Endothelial cell of coronary artery (primary cell): ENCODE measurements around the gene CADPS2. TPM values are rescaled to one million over a fixed set of nuclear protein-coding genes. Genes with fewer than 3 reads are reported as not detected.

Experiments used
- total RNA-seq: library from RNA; depleted of rRNA; stranded (reverse); fragments of >200 nt; gene quantifications from 2 replicates; pipeline ENCODE4 v1.2.3, GENCODE V29; 2014

The CADPS2 gene
- 51.4 and 53.7 TPM in 2 replicates for total RNA-seq

GRCh38 chr7:122886357-122887081, at the start of gene CADPS2:
Gene CADPS2 (minus strand): TSS chr7:122886460. CDS start chr7:122886337, 123 bp downstream.

GRCh38 chr7:122702872-122703510, 183.3 kb downstream of the CADPS2 start, which contains the start of gene RNF148:
Gene RNF148 (minus strand): TSS chr7:122702922. CDS start chr7:122702750, 172 bp downstream.

GRCh38 chr7:122699017-122699416, 187.2 kb downstream of the CADPS2 start, which contains the start of gene RNF133:
Gene RNF133 (minus strand): TSS chr7:122699117. CDS start chr7:122698918, 199 bp downstream.

GRCh38 chr7:122304319-122304975, 581.8 kb downstream of the CADPS2 start, which contains the start of gene FEZF1:
Gene FEZF1 (minus strand): TSS chr7:122304750. CDS start chr7:122304437, 313 bp downstream.

Other genes with a start within 250 kb of the CADPS2 start
- gene RNF133, start 187.3 kb downstream of the CADPS2 start, total RNA-seq = 0.72 and 1.5 TPM in 2 replicates
- gene RNF148, start 183.5 kb downstream of the CADPS2 start, total RNA-seq = 1.4 and 1.7 TPM in 2 replicates
- not detected in 2 replicates for gene TAS2R16, start 109.2 kb upstream of the CADPS2 start, total RNA-seq